Effector memory CD8-positive, alpha-beta T cell (primary cell): Measurements from ENCODE around the gene ZNF750.

Experiments used
- ATAC-seq: fragments of 150-1000 bp; cut with Tn5 transposase; replicated peaks from 2 replicates; pipeline ENCODE4 v1.10.0; 2021; ENCODE audit warnings: mild to moderate bottlenecking, moderate library complexity
- DNase-seq, 3 experiments: peaks; one replicate each; pipeline ENCODE4 v3.0.0; 2021
- H3K27ac Mint-ChIP-seq, 2 donors: one replicate each; pipeline ENCODE4 v1.8.0; 2022; ENCODE audit warnings: mild to moderate bottlenecking in 2 of 2, mixed read lengths in 2 of 2, moderate library complexity in 2 of 2
- H3K27me3 Mint-ChIP-seq, 2 donors: one replicate each; pipeline ENCODE4 v1.8.0; 2022; ENCODE audit warnings: mixed read lengths in 2 of 2
- H3K36me3 Mint-ChIP-seq: one replicate; pipeline ENCODE4 v1.8.0; 2022; ENCODE audit warnings: mild to moderate bottlenecking, moderate library complexity, mixed read lengths; ENCODE audit not compliant: insufficient read depth
- H3K4me1 Mint-ChIP-seq, 2 donors: one replicate each; pipeline ENCODE4 v1.8.0; 2022; ENCODE audit warnings: low read depth in 2 of 2, mixed read lengths in 2 of 2
- H3K4me3 Mint-ChIP-seq, 2 donors: one replicate each; pipeline ENCODE4 v1.8.0; 2022; ENCODE audit warnings: mild to moderate bottlenecking in 2 of 2, mixed read lengths in 2 of 2, moderate library complexity in 2 of 2
- H3K9me3 Mint-ChIP-seq, 2 donors: one replicate each; pipeline ENCODE4 v1.8.0; 2022; ENCODE audit warnings: mixed read lengths in 2 of 2
- total RNA-seq, 9 experiments: gene quantifications; one replicate each; lab custom pipeline; 2026; lab: John Stamatoyannopoulos, UW

ZNF750 gene
- total RNA-seq = 0 to 0.13 (median 0) reads per million in 9 experiments

DNA sequence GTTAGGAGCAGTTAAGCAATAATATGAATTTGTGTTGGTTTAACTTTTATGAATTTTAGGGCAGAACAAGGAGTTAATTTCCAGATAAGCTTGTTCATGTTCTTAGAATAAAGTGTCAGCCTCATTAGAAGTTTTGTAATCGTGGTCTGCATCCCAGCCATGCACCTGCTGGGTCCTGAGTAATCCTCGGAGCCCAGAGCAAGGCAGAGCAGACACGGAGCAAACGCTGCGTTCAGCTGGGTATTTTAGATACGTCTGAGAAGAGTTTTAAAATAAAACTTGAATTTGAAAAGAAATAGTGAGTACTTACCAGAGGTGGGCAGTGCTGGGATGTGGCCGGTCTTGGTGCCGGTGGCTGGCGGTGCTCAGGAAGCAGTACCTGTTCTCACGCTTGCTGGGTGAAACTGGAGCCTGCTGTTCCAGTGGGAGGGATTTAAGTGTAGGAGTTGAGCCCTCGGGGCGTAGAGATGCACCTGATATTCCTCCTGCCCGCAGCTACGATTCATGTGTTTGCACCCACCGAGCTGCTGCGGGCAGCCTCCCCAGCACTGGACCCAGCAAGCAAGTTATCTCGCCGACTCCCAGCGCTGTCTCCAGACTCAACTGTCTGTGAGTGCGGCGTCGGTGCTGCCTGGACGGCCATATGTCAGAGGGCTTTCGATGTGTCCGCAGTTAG is at the start of gene ZNF750:
ZNF750 (minus strand) TSS at position 406 of the 676 bp plus-strand sequence. CDS start 7,568 bp downstream, outside the sequence.
- Mint-ChIP-seq H3K27ac (no peak within 1 kb of the TSS), H3K4me3 (no peak within 1 kb of the TSS), H3K36me3 (peaks cover 5% of the 10 kb centered on the region), H3K27me3 (no peaks in the 10 kb centered on the region), H3K4me1 (peaks cover 3 to 5% of the 10 kb centered on the region in 2 donors), H3K9me3 (no peaks in the 10 kb centered on the region)
- DNase-seq = no peak
- no peak for ATAC-seq

- H3K27me3 Mint-ChIP-seq = no peaks in the 10 kb centered on the region
- H3K9me3 Mint-ChIP-seq = no peaks in the 10 kb centered on the region
- DNase-seq (no peak), ATAC-seq (no peak)
- peaks cover 50 to 51% of the 10 kb centered on the region in 2 donors for H3K4me1 Mint-ChIP-seq
- H3K36me3 Mint-ChIP-seq = peaks cover 34% of the 10 kb centered on the region
- peak overlapping the region; percentile 35 to 70 for H3K27ac Mint-ChIP-seq
- H3K4me3 Mint-ChIP-seq = no peak overlapping the region
Measured at GRCh38 chr17:82888583-82889495, 49.0 kb upstream of the ZNF750 start.

GRCh38 chr17:82887255-82888164 is 47.7 kb upstream of the ZNF750 start:
- H3K27me3 Mint-ChIP-seq = no peaks in the 10 kb centered on the region

DNA sequence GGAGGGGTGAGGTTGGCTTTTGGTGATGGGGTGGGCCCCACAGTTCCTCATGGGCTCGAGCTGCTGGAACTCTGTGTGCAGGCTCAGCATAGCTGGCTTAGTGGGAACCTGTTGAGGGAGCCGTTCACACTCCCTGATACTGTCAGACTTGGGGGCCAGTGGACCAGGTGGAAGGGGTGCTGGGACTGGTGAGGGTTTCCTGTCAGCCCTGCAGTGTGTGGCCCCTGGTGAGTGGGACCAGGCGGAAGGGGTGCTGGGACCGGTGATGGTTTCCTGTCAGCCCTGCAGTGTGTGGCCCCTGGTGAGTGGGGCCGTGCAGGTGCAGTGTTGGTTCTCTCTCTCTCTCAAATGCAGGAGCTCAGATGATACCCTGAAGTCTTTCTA is 45.1 kb upstream of the ZNF750 start:
- ATAC-seq (peak; percentile 44), DNase-seq (peak; percentile 40 to 58 (median 45))
- H3K36me3 Mint-ChIP-seq = peaks cover 43% of the 10 kb centered on the region
- H3K9me3 Mint-ChIP-seq = no peaks in the 10 kb centered on the region
- H3K4me3 Mint-ChIP-seq = peak overlapping the region; percentile 80 to 88
- peaks cover 60 to 65% of the 10 kb centered on the region in 2 donors for H3K4me1 Mint-ChIP-seq
- peak overlapping the region; percentile 95 to 99 for H3K27ac Mint-ChIP-seq
- H3K27me3 Mint-ChIP-seq = no peaks in the 10 kb centered on the region

More at GRCh38 chr17:82887255-82888164, 47.7 kb upstream of the ZNF750 start:
- ATAC-seq = no peak
- Mint-ChIP-seq H3K36me3 (peaks cover 42% of the 10 kb centered on the region), H3K4me1 (peaks cover 51 to 54% of the 10 kb centered on the region in 2 donors), H3K9me3 (no peaks in the 10 kb centered on the region), H3K27ac (peak overlapping the region in 1 of 2 donors; percentile 70), H3K4me3 (peak overlapping the region; percentile 8 to 33)
- no peak for DNase-seq

DNA sequence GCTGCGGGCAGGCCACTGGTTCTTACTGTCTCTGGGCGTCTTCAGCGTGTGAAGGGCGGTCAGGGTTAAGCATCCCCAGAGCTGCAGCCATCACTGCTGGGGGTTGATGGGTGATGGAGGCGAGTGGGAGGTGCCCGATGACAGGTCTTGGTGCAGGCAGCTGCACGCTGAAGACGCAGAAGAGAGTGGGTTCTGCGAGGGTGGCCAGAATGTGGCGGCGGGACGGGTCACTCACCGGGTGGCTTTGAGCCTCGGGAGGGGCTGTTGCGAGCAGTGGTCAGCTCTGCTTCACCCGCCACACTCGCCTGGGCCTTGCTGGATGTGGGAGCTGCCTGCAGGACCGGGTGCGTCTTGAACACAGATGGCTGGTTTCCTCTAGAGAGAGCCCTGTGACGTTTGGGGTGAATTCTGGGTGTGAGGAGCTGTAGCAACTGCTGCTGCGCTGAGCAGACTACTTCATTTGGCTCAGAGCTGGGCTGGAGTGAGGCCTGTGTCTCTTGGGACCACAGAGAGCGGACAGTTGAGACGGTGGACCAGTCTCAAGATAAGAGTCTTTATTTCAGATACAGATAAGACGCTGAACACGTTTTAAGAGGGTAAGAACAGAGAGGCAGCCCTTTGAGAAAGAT is 44.6 kb upstream of the ZNF750 start:
- DNase-seq (peak; percentile 34 to 63 (median 37)), ATAC-seq (peak; percentile 27)
- Mint-ChIP-seq H3K27me3 (no peaks in the 10 kb centered on the region), H3K9me3 (no peaks in the 10 kb centered on the region), H3K36me3 (peaks cover 45% of the 10 kb centered on the region), H3K4me3 (peak overlapping the region; percentile 80 to 88), H3K4me1 (peaks cover 64 to 70% of the 10 kb centered on the region in 2 donors), H3K27ac (peak overlapping the region; percentile 95 to 99)

- DNase-seq (peak in 2 of 3 experiments; percentile 27 to 31), ATAC-seq (peak; percentile 7)
- Mint-ChIP-seq H3K9me3 (no peaks in the 10 kb centered on the region), H3K4me3 (peak overlapping the region; percentile 80 to 88), H3K36me3 (peaks cover 46% of the 10 kb centered on the region), H3K27me3 (no peaks in the 10 kb centered on the region), H3K27ac (peak overlapping the region; percentile 95 to 99), H3K4me1 (peaks cover 73 to 80% of the 10 kb centered on the region in 2 donors)
Measured at GRCh38 chr17:82883419-82884031, 43.7 kb upstream of the ZNF750 start.

DNA sequence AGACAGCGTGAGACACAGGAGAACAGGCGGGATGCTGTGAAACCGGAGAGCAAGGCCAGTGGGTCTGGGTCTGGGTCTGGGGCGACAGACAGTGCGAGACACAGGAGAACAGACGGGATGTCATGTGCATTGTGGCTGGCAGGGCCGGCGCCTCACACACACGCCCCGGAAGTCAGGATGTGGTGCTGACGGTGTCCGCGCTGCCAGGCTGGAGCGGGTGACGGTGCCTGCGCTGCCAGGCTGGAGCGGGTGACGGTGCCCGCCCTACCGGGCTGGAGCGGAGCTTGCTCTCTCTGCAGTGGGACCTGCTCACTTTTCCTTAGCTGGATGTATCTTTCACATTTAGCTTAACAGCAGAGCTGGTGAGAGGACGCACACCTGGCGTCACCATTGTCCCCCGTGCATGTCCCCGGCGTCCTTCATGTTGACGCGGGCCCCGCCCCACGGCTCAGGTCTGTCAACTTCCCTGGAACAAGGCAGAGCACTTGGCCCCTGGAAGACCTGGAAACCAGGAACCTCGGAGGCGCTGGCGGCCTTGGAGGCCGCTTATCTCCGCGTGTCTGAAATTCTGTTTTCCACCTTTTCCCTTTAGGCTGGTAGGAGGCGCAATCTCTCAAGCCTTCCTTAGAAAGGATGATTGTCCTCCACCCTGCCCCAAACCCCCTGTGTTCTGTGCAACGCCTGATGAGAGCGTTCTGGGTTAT is 43.0 kb upstream of the ZNF750 start:
- Mint-ChIP-seq H3K27ac (peak overlapping the region; percentile 95 to 99), H3K36me3 (peaks cover 47% of the 10 kb centered on the region), H3K27me3 (no peaks in the 10 kb centered on the region), H3K4me3 (peak overlapping the region; percentile 80 to 88), H3K9me3 (no peaks in the 10 kb centered on the region), H3K4me1 (peaks cover 77 to 81% of the 10 kb centered on the region in 2 donors)
- ATAC-seq = peak; percentile 83
- DNase-seq = peak; percentile 86 to 88 (median 86)

DNA sequence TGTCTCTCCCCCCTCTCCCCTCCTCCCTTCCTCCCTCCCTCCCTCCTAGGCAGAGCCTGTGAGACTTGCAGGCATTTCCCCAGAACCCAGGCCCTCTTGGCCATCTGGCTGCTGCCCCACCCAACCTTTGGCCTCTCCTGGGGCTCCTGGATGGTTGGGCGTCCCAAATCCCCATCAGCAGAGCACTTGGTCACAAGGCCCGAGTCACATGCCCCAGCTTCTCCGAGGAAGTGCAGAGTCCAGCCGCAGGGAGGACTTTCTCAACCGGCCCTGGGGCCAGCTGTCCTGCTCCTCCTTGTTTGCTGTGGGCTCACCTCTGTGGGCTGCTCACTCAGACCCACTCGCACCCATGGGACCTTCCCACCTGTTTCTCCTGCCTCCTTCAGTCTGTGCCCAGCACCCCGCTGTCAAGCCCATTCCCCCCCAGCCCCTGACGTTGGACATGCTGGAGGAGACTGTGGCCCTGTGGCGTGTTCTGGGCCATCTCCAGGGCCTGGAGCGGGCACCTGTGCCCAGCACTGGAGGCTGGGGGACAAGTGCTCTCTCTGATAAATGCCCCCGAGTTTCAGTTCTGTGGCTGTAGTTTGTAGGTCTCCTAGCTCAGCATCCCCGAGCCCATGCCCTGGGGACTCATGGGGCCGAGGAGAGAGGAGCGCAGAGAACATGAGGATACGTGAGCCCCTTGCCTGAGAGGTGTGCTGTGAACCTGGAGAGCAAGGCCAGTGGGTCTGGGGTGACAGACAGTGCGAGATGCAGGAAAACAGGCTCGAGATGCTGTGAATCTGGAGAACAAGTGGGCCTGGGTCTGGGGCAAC is 42.3 kb upstream of the ZNF750 start:
- H3K27me3 Mint-ChIP-seq = no peaks in the 10 kb centered on the region
- DNase-seq (no peak), ATAC-seq (no peak)
- peaks cover 44% of the 10 kb centered on the region for H3K36me3 Mint-ChIP-seq
- no peaks in the 10 kb centered on the region for H3K9me3 Mint-ChIP-seq
- peaks cover 72 to 74% of the 10 kb centered on the region in 2 donors for H3K4me1 Mint-ChIP-seq
- H3K27ac Mint-ChIP-seq = peak overlapping the region; percentile 95 to 99
- peak overlapping the region; percentile 80 to 88 for H3K4me3 Mint-ChIP-seq

GRCh38 chr17:82881324-82881823 is 41.6 kb upstream of the ZNF750 start:
- ATAC-seq (no peak), DNase-seq (no peak)
- Mint-ChIP-seq H3K36me3 (peaks cover 44% of the 10 kb centered on the region), H3K4me1 (peaks cover 70 to 73% of the 10 kb centered on the region in 2 donors), H3K27ac (peak overlapping the region; percentile 95 to 99), H3K4me3 (peak overlapping the region; percentile 80 to 88), H3K27me3 (no peaks in the 10 kb centered on the region), H3K9me3 (no peaks in the 10 kb centered on the region)

DNA sequence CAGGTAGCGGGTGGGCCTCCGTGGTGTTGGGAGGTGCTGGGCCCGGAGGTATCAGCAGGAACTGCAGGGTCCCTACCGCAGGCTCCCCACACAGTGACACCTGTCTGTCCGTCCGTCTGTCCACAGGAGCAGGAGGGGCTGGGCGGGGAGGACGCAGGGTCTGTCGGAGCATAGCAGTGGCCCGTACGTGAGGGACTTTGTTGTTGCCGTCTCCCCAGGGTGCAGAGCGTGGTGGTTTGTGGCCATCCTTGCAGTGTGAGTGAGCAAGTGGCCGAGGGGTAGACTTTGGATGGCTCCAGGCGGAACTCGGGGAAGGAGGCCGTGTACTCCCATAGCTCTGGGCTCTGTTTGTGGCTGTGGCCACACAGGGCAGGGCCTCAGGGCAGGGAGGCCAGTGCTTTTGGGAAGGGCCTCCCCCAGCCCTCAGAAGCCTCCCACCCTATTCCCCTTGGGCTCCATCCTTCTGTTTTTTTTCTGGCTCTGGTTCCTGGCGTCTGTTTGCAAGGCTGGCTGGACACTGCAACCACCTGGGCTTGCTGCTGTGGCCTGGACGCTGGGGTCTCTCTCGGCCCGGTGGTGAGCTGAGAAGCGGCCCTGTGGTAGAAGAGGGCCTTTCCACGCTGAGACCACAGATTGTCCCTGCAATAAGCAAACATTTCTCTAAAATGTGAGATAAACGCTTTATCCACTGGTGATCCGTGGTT is 41.0 kb upstream of the ZNF750 start:
- Mint-ChIP-seq H3K4me3 (peak overlapping the region; percentile 47 to 62), H3K9me3 (no peaks in the 10 kb centered on the region), H3K27me3 (no peaks in the 10 kb centered on the region), H3K27ac (peak overlapping the region; percentile 95 to 99), H3K36me3 (peaks cover 42% of the 10 kb centered on the region), H3K4me1 (peaks cover 64 to 67% of the 10 kb centered on the region in 2 donors)
- no peak for ATAC-seq
- no peak for DNase-seq
